ENCODE data around the gene PPP1R3D.
"Not testable (repeated sequence)": the region's sequence is repeated elsewhere in the genome, so short reads cannot be mapped to it uniquely, and the experiment has no call there.

Gene PPP1R3D

DNA sequence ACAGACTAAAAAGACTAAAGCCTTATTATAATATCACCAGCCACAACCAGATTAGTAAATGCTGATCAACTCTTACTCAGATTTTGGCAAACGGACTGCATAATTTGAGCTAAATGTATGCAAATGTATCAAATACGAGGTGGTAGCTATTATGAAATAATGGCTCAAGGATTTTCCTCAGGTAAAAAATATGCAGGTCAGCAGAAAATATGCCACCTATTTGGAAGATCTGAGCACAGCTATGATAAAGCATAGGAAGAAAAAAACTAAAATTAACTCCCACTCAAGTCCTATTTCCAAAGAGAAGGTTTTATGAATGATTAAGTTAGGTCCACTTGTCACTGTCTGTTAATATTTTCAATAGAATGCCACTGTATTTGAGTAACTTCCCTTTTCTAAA is 29.1 kb downstream of the PPP1R3D start:
- DNase-seq: no peak

DNA sequence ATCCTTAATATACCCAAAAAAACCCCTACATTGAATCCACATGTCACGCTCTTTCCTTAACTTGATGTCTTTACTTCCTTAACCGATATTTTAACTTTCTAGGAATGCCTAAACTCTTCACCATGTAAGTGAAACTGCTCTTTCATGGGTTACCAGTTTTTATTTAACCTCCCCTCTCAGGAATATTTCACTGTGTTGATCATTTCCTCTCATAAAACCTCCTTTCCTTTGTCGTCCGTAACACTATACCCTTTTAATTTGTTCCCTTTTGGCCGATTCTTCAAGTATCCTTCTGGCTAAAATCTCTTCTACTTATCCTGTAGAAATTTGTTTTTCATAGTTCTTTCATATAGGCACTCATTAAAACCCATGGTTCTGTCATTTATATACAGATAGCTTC is 31.2 kb downstream of the PPP1R3D start:
- no peak for DNase-seq

DNA sequence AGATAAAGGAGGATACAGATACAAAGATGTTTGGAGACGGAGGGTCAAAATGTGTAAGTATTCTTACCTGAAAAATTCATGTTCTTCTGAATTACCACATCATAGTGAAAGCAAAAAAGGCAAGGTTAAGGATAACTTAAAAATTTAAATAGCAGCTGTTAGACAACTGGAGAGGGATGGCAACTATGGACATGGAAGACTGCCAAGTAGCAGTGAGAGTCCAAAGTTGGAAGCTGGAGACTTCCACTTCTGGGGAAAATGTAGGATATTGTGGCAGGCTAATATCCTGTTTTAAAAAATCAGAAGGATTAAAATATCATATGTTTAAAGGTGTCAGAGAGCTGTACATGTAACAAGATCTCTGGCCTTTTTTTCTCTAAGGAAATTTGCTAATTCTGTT is 36.5 kb downstream of the PPP1R3D start:
- no peak for DNase-seq

DNA sequence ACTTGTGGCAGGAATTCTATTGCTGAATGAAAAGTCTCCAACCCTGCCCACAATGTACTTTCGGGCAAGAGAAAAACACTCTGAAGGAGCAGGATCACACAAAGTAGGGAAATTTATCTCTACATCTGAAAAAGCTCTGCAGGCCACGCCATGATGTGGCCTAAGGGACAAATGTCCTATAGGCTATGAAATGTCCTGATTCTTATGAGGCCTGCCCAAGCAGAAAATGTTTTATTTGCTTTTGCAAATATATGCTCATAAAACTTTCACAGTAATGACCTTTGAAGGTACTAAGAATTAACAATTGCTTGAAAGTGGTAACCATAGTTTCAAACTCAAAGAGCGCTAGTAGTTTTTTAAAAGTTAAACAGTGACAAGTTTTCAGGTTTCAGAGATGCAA is 37.6 kb downstream of the PPP1R3D start:
- DNase-seq: no peak

DNA sequence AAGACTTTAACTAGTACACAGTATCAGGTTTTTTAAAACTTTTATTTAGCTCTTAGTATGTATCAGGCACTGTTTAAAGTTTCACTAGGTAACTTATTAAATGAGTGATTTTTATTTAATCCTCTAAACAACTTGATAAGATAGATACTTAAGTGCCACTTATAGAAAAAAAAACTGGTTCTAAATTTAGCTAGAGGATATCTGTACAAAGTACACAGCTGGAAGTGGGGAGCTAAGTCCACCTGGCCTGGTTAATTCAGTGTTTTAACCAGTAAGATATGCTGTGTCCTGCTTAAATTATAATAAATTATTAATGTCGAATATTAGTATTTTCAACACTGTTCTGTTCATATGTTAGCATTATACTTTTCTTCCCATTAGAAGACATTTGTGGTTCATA is 44.2 kb downstream of the PPP1R3D start:
- no peak for DNase-seq

DNA sequence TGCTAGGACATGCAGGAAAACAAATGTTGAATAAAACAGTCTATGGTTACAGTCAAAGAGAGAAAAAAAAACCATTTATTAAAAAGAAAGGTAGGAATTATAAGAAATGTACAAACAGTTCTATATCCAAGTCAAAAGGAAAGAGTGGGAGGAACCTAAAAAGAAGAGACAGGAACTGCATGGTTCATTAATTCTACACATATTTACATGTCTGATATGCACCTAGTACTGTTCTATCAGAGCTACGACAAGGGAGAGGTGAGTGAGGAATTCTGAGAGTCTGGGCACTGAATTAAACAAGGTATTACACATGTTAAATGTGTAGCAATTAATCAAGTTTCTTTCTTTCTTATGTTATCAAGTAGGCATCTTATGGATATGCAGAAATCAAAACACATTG is 48.5 kb downstream of the PPP1R3D start:
- DNase-seq: no peak

DNA sequence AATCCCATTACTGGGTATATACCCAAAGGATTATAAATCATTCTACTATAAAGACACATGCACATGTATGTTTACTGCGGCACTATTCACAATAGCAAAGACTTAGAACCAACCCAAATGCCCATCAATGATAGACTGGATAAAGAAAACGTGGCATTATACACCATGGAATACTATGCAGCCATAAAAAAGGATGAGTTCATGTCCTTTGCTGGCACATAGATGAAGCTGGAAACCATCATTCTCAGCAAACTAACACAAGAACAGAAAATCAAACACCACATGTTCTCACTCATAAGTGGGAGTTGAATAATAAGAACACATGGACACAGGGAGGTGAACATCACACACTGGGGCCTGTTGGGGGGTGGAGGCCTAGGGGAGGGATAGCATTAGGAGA is 50.1 kb downstream of the PPP1R3D start:
- not testable (repeated sequence) for DNase-seq

DNA sequence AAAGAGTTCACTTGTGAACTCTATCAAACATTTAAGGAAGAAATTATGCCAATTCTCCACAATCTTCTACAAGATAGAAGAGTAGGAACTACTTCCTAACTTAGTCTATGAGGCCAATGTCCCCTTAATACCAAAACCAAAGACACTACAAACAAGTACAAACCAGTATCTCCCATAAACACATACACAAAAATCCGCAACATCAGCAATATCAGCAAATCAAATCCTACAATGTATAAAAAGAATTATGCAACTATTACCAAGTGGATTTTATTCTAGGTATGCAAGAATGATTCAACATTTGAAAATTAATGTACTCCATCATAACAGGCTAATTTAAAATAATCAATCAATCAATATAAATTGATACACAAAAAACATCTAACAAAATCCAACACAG is 52.1 kb downstream of the PPP1R3D start:
- no peak for DNase-seq

Measured in OCI-M1 (cell line).